ENCODE data around the gene NCOA5. TPM values are rescaled to one million over a fixed set of nuclear protein-coding genes. Genes with fewer than 3 reads are reported as not detected.

The NCOA5 gene
- total and polyA plus RNA-seq, 9 of the 15 experiments (the other 6 are each of a cell fraction or from before 2014, with no cell fraction given), result 3.9 to 22.8 (median 13.8) TPM

- TF ChIP-seq ARID4B (CRISPR knock-in tag; IDR thresholded peaks at IDR 0.05) (0 out of 2 replicates have a peak, but pooled peaks have one; percentile 25), MIER1 (IDR thresholded peaks at IDR 0.05; ENCODE audit: low read depth) (peak; percentile 96), CC2D1A (IDR thresholded peaks at IDR 0.05) (no peak), RCOR1 (IDR thresholded peaks at IDR 0.05; ENCODE audit: borderline replicate concordance in 1 of 2, low read depth in 2 of 2, low read length in 2 of 2) (peak in 1 of 2 experiments; percentile 49; a peak in 1 of 4 replicates), REST (IDR thresholded peaks at IDR 0.05; ENCODE audit: borderline replicate concordance) (peak; percentile 99), REST (CRISPR knock-in tag; IDR thresholded peaks at IDR 0.05; ENCODE audit: low read depth) (peak; percentile 96), AFF1 (IDR thresholded peaks at IDR 0.05; ENCODE audit: low read depth in 1 of 2, partially characterized antibody in 2 of 2) (peak in 1 of 2 experiments; percentile 82), GABPB1 (CRISPR knock-in tag; IDR thresholded peaks at IDR 0.05) (0 out of 2 replicates have a peak, but pooled peaks have one; percentile 31), HOXB6 (CRISPR knock-in tag; IDR thresholded peaks at IDR 0.05; ENCODE audit: borderline replicate concordance) (no peak), ZNF766 (CRISPR knock-in tag; conservative IDR thresholded peaks at IDR 0.05) (no peak; the same call in 1 of the 2 replicates)
Measured at GRCh38 chr20:46040902-46041535, 48.7 kb downstream of the NCOA5 start (continued).
